Right lobe of liver (tissue), 4 donors: ENCODE data around the gene CDC20.

ENCODE experiments used
- CTCF ChIP-seq, 4 donors: fragments of 200-600 bp in 3 of 4; fragments of 450-650 bp in 1 of 4; IDR thresholded peaks; one replicate each; pipeline versions ENCODE4 v1.5.1 to v1.8.0; 2016 to 2022; ENCODE audit warnings: antibody characterized with exemption in 4 of 4, mild to moderate bottlenecking in 2 of 4
- POLR2A ChIP-seq: fragments of 450-650 bp; IDR thresholded peaks from one replicate; pipeline ENCODE4 v1.6.1; 2017; ENCODE audit warnings: antibody characterized with exemption, mild to moderate bottlenecking
- donor health status: DM: no; HTN: no; CAD: no.
- donor health status: DM: no; HTN: no; CAD: no.
- donor health status: DM: no; HTN: yes; CAD: no.

GRCh38 chr1:43314233-43314632, 44.5 kb upstream of the CDC20 start:
- TF ChIP-seq CTCF (IDR thresholded peaks at IDR 0.05) (no peak), POLR2A (no peak)
